HepG2 (cell line): Measurements from ENCODE around the gene MTMR1. TPM values are rescaled to one million over a fixed set of nuclear protein-coding genes. Genes with fewer than 3 reads are reported as not detected.

Experiments
- AHR ChIP-seq: IDR thresholded peaks from 2 replicates; pipeline ENCODE4 v1.6.1; 2018; ENCODE audit warnings: missing genetic modification reagents, missing compliant biosample characterization
- ARID5B ChIP-seq: IDR thresholded peaks from 2 replicates; pipeline ENCODE4 v1.4.0; 2020; ENCODE audit warnings: mild to moderate bottlenecking, missing genetic modification reagents
- BHLHE40 ChIP-seq: IDR thresholded peaks from 2 replicates; pipeline ENCODE4 v1.6.1; 2011; ENCODE audit warnings: low read length, improper control_type of control experiment
- BRD4 ChIP-seq: sonication (generic); formaldehyde crosslinking; IDR thresholded peaks from 2 replicates; pipeline ENCODE4 v1.4.0; 2020; ENCODE audit warnings: missing genetic modification reagents
- CBFB ChIP-seq: sonication (generic); formaldehyde crosslinking; IDR thresholded peaks from 2 replicates; pipeline ENCODE4 v1.4.0; 2020; ENCODE audit warnings: missing genetic modification reagents
- DBP ChIP-seq: sonication (generic); formaldehyde crosslinking; IDR thresholded peaks from 2 replicates; pipeline ENCODE4 v1.4.0; 2020; ENCODE audit warnings: missing genetic modification reagents; ENCODE audit errors: not compliant biosample characterization
- FOXC1 ChIP-seq: sonication (generic); formaldehyde crosslinking; IDR thresholded peaks from 2 replicates; pipeline ENCODE4 v1.8.0; 2022; ENCODE audit warnings: mild to moderate bottlenecking, missing genetic modification reagents, borderline replicate concordance
- FOXP1 ChIP-seq, 2 experiments: fragments of 450-650 bp in 1 of 2; IDR thresholded peaks; 2 replicates each; pipeline ENCODE4 v1.6.1; 2017 to 2018; ENCODE audit warnings: antibody characterized with exemption in 1 of 2
- GFI1 ChIP-seq: sonication (generic); formaldehyde crosslinking; IDR thresholded peaks from 2 replicates; pipeline ENCODE4 v1.5.0; 2020; ENCODE audit warnings: missing genetic modification reagents, mild to moderate bottlenecking, borderline replicate concordance
- HDAC2 ChIP-seq: sonication (generic); formaldehyde crosslinking; IDR thresholded peaks from 2 replicates; pipeline ENCODE4 v1.4.0; 2020; ENCODE audit warnings: missing genetic modification reagents
- HMG20A ChIP-seq: IDR thresholded peaks from 2 replicates; pipeline ENCODE4 v1.6.1; 2016; ENCODE audit warnings: borderline replicate concordance
- IRF1 ChIP-seq: sonication (generic); formaldehyde crosslinking; IDR thresholded peaks from 2 replicates; pipeline ENCODE4 v1.4.0; 2020; ENCODE audit warnings: low read depth, mild to moderate bottlenecking, missing genetic modification reagents
- PHF5A ChIP-seq: IDR thresholded peaks from one replicate; pipeline ENCODE4 v1.6.1; 2018; ENCODE audit warnings: low read depth, missing genetic modification reagents; ENCODE audit not compliant: unreplicated experiment
- PPARG ChIP-seq: conservative IDR thresholded peaks from 2 replicates; pipeline ENCODE4 v1.6.1; 2016; ENCODE audit warnings: missing biosample characterization, missing genetic modification reagents
- SATB2 ChIP-seq: sonication (generic); formaldehyde crosslinking; IDR thresholded peaks from 2 replicates; pipeline ENCODE4 v1.5.0; 2020; ENCODE audit warnings: missing genetic modification reagents
- SMAD9 ChIP-seq: sonication (generic); formaldehyde crosslinking; IDR thresholded peaks from 2 replicates; pipeline ENCODE4 v1.5.1; 2020; ENCODE audit warnings: mild to moderate bottlenecking, missing genetic modification reagents
- TBX2 ChIP-seq: sonication (generic); formaldehyde crosslinking; IDR thresholded peaks from 2 replicates; pipeline ENCODE4 v1.5.0; 2020; ENCODE audit warnings: missing genetic modification reagents, mild to moderate bottlenecking, borderline replicate concordance
- THAP11 ChIP-seq: IDR thresholded peaks from 2 replicates; pipeline ENCODE4 v1.6.1; 2016; ENCODE audit warnings: missing biosample characterization, missing genetic modification reagents
- ZEB1 ChIP-seq: IDR thresholded peaks from 2 replicates; pipeline ENCODE4 v1.6.1; 2012; ENCODE audit warnings: mild to moderate bottlenecking, low read depth, inconsistent platforms; ENCODE audit not compliant: insufficient replicate concordance
- ZNF18 ChIP-seq: sonication (generic); formaldehyde crosslinking; IDR thresholded peaks from 2 replicates; pipeline ENCODE4 v1.8.0; 2022; ENCODE audit warnings: mild to moderate bottlenecking, missing genetic modification reagents; ENCODE audit not compliant: insufficient replicate concordance
- ZNF550 ChIP-seq: sonication (generic); formaldehyde crosslinking; IDR thresholded peaks from 2 replicates; pipeline ENCODE4 v1.4.0; 2020; ENCODE audit warnings: mild to moderate bottlenecking, missing genetic modification reagents, borderline replicate concordance
- ZNF615 ChIP-seq: sonication (generic); formaldehyde crosslinking; IDR thresholded peaks from 2 replicates; pipeline ENCODE4 v1.5.0; 2020; ENCODE audit warnings: mild to moderate bottlenecking, missing genetic modification reagents, borderline replicate concordance
- ZNF879 ChIP-seq: sonication (generic); formaldehyde crosslinking; IDR thresholded peaks from 2 replicates; pipeline ENCODE4 v1.8.1; 2023; ENCODE audit warnings: missing genetic modification reagents
- polyA plus RNA-seq, 8 experiments: library from polyadenylated mRNA; depleted of rRNA in 3 of 8; stranded (reverse) in 7 of 8; unstranded in 1 of 8; fragments of >200 nt; fragmentation: Illumina TruSeq in 4 of 8; extraction: Trizol in 4 of 8; gene quantifications; 2 replicates each; pipeline versions ENCODE4 v1.2.1 to v1.2.3, GENCODE V29; 2011 to 2016; ENCODE audit warnings: low read depth in 4 of 8, missing spikeins in 1 of 8, mixed read lengths in 1 of 8; ENCODE audit not compliant: insufficient read depth in 1 of 8
- total RNA-seq, 5 experiments: library from RNA; depleted of rRNA; stranded (reverse); fragments of >200 nt; fragmentation: Illumina TruSeq; extraction: Trizol; gene quantifications; 2 replicates each; pipeline ENCODE4 v1.2.3, GENCODE V29; 2016; ENCODE audit warnings: low read depth in 1 of 5

The MTMR1 gene
- total and polyA plus RNA-seq, 2 of the 13 experiments (the other 11 are each of a cell fraction or from before 2014, with no cell fraction given), result 8.9 to 11.1 TPM

- TF ChIP-seq SMAD9 (no peak), IRF1 (CRISPR knock-in tag) (no peak), BHLHE40 (no peak), PHF5A (no peak), ZEB1 (no peak), ZNF550 (no peak), AHR (CRISPR knock-in tag) (no peak), DBP (CRISPR knock-in tag) (no peak), ZNF879 (CRISPR knock-in tag) (no peak), GFI1 (peak; percentile 98), ZNF18 (CRISPR knock-in tag) (no peak), HDAC2 (CRISPR knock-in tag) (peak; percentile 67), SATB2 (CRISPR knock-in tag) (no peak), TBX2 (CRISPR knock-in tag) (0 out of 2 replicates have a peak, but pooled peaks have one; percentile 17), ZNF615 (CRISPR knock-in tag) (no peak), FOXP1 (IDR thresholded peaks at IDR 0.05) (no peak), FOXP1 (CRISPR knock-in tag; IDR thresholded peaks at IDR 0.05) (peak; percentile 34; the same call in 1 of the 2 replicates), FOXC1 (CRISPR knock-in tag) (no peak), BRD4 (CRISPR knock-in tag) (no peak), HMG20A (CRISPR knock-in tag) (peak; percentile 86), CBFB (no peak), ARID5B (peak; percentile 75), THAP11 (CRISPR knock-in tag) (no peak), PPARG (CRISPR knock-in tag) (no peak)
Measured at GRCh38 chrX:150806827-150807226, 113.6 kb downstream of the MTMR1 start (continued).
